Measurements from ENCODE around the gene CLDN7. TPM values are rescaled to one million over a fixed set of nuclear protein-coding genes. Genes with fewer than 3 reads are reported as not detected.

Gene CLDN7
- total RNA-seq, 1 experiment from 2014 or later: 286 TPM

DNA sequence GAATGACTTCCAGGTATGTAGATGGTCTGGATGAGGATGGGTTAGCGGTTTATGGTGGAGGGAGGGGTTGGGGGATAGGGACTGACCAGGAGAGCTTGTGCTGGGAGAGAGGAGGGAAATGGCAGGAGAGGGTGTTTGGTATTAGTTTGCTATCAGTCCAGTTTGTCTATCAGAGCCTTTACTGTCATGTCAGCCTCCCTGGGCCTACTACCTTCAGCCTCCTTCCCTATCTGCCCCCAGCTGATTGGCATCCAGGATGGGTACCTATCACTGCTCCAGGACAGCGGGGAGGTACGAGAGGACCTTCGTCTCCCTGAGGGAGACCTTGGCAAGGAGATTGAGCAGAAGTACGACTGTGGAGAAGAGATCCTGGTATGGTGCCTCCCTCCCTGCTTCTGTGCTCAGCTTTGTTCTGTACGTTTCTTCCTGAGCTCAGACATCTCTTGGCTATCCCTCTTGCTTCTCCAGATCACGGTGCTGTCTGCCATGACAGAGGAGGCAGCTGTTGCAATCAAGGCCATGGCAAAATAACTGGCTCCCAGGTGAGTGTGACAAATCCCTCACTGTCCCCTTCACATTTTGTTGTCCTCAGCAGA lies 48.9 kb upstream of the CLDN7 start:
- no TSS peak for BruUV-seq (replicated peaks)
- intact Hi-C loops (cut with micrococcal nuclease): no loop called here
- Histone ChIP-seq H3K4me1 (ENCODE audit: control insufficient read depth in 1 of 2, insufficient read depth in 2 of 2, low read length in 2 of 2) (peaks cover 31 to 67% of the 10 kb centered on the region in 2 experiments), H3K9me2 (ENCODE audit: insufficient read depth) (no peaks in the 10 kb centered on the region), H4K20me1 (ENCODE audit: insufficient read depth) (peaks cover 36% of the 10 kb centered on the region), H3K27me3 (ENCODE audit: insufficient read depth, low read length) (no peaks in the 10 kb centered on the region), H3K9me3 (ENCODE audit: control insufficient read depth in 1 of 2, insufficient read depth in 1 of 2, low read depth in 1 of 2, low read length in 2 of 2) (no peaks in the 10 kb centered on the region), H3K79me2 (ENCODE audit: insufficient read depth, low read length) (peaks cover 74% of the 10 kb centered on the region), H2AFZ (ENCODE audit: low read depth, low read length, poor library complexity, severe bottlenecking) (no peak overlapping the region), H3K27ac (ENCODE audit: low read depth, low read length) (peak overlapping the region; percentile 17; the same call in 1 of the 2 replicates), H3K4me3 (replicated peaks in 1 of 2; ENCODE audit: low read depth in 1 of 2, low read length in 2 of 2) (no peak overlapping the region), H3K9ac (ENCODE audit: low read length) (no peak overlapping the region), H3K36me3 (ENCODE audit: control insufficient read depth in 1 of 2, insufficient read depth in 2 of 2, low read length in 2 of 2) (peaks cover 30 to 46% of the 10 kb centered on the region in 2 experiments), H3K4me2 (ENCODE audit: low read length) (peak overlapping the region; percentile 88; the same call in 1 of the 2 replicates)
- ChIA-PET POLR2A (no interaction called here), CTCF (no interaction called here), RAD21 (ENCODE audit: low non-redundant PET in 1 of 2, low total read pairs in 2 of 2, uncharacterized antibody in 2 of 2, unreplicated experiment in 2 of 2) (no interaction called here)
- no peak for DNase-seq (ENCODE audit: low read depth, low spot score)
- ATAC-seq: no peak
- TF ChIP-seq POLR2A (IDR thresholded peaks at IDR 0.05; ENCODE audit: borderline replicate concordance, extremely low read depth, insufficient read depth, insufficient read length) (no peak), CEBPB (IDR thresholded peaks at IDR 0.05; ENCODE audit: low read depth) (no peak), JUND (IDR thresholded peaks at IDR 0.05) (no peak), EGR1 (IDR thresholded peaks at IDR 0.05; ENCODE audit: low read depth) (no peak)
- TF ChIP-seq, protein P1, sequence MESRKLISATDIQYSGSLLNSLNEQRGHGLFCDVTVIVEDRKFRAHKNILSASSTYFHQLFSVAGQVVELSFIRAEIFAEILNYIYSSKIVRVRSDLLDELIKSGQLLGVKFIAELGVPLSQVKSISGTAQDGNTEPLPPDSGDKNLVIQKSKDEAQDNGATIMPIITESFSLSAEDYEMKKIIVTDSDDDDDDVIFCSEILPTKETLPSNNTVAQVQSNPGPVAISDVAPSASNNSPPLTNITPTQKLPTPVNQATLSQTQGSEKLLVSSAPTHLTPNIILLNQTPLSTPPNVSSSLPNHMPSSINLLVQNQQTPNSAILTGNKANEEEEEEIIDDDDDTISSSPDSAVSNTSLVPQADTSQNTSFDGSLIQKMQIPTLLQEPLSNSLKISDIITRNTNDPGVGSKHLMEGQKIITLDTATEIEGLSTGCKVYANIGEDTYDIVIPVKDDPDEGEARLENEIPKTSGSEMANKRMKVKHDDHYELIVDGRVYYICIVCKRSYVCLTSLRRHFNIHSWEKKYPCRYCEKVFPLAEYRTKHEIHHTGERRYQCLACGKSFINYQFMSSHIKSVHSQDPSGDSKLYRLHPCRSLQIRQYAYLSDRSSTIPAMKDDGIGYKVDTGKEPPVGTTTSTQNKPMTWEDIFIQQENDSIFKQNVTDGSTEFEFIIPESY (IDR thresholded peaks at IDR 0.05; ENCODE audit: extremely low read depth, insufficient replicate concordance, low read length): no peak

DNA sequence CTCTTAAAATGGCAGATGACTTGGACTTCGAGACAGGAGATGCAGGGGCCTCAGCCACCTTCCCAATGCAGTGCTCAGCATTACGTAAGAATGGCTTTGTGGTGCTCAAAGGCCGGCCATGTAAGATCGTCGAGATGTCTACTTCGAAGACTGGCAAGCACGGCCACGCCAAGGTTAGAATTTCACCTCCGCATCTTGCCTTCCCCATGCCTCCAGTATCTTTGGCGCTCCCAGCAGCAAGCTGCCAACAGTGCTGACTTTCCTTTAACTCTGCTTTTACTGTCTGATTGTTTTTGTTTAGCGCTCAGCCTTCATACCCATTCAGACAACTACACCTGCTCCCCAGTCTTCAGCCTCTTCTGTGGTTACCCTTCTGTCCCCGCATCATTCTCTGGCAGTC lies 47.4 kb upstream of the CLDN7 start:
- H3K27me3 ChIP-seq (ENCODE audit: insufficient read depth, low read length): no peaks in the 10 kb centered on the region
- ATAC-seq (no peak), DNase-seq (ENCODE audit: low read depth, low spot score) (no peak)
- no peaks in the 10 kb centered on the region for H3K9me2 ChIP-seq (ENCODE audit: insufficient read depth)
- RAD21 ChIA-PET (ENCODE audit: low non-redundant PET in 1 of 2, low total read pairs in 2 of 2, uncharacterized antibody in 2 of 2, unreplicated experiment in 2 of 2): no interaction called here
- CTCF ChIA-PET: interaction anchor here (0.6 kb wide), 1 partner anchor 58 kb away, joined by 3 read pairs; the partner anchor contains the start of gene CTDNEP1
- no TSS peak for BruUV-seq (replicated peaks)
- H3K79me2 ChIP-seq (ENCODE audit: insufficient read depth, low read length): peaks cover 71% of the 10 kb centered on the region
- H2AFZ ChIP-seq (ENCODE audit: low read depth, low read length, poor library complexity, severe bottlenecking): no peak overlapping the region
- H3K9ac ChIP-seq (ENCODE audit: low read length): peak overlapping the region; percentile 99; the same call in 1 of the 2 replicates
- H3K36me3 ChIP-seq (ENCODE audit: control insufficient read depth in 1 of 2, insufficient read depth in 2 of 2, low read length in 2 of 2): peaks cover 30 to 46% of the 10 kb centered on the region in 2 experiments
- H3K9me3 ChIP-seq (ENCODE audit: control insufficient read depth in 1 of 2, insufficient read depth in 1 of 2, low read depth in 1 of 2, low read length in 2 of 2): no peaks in the 10 kb centered on the region
- POLR2A ChIA-PET: interaction anchor here (1.0 to 1.6 kb wide), 2 partner anchors 20 to 73 kb away, joined by 3 to 9 read pairs; partner anchors contain the start of gene NEURL4
- peaks cover 36% of the 10 kb centered on the region for H4K20me1 ChIP-seq (ENCODE audit: insufficient read depth)
- intact Hi-C loops (cut with micrococcal nuclease): loop anchor here (5.0 kb wide), 1 partner anchor 57 kb away; the partner anchor contains the start of genes CTDNEP1 and ELP5
- peak overlapping the region; percentile 88 for H3K4me2 ChIP-seq (ENCODE audit: low read length)
- TF ChIP-seq ZFX (IDR thresholded peaks at IDR 0.05): no peak
- peak overlapping the region; percentile 90 to 99; a peak in 3 of 4 replicates for H3K4me3 ChIP-seq (replicated peaks in 1 of 2; ENCODE audit: low read depth in 1 of 2, low read length in 2 of 2)
- peaks cover 32 to 64% of the 10 kb centered on the region in 2 experiments for H3K4me1 ChIP-seq (ENCODE audit: control insufficient read depth in 1 of 2, insufficient read depth in 2 of 2, low read length in 2 of 2)
- H3K27ac ChIP-seq (ENCODE audit: low read depth, low read length): peak overlapping the region; percentile 17

All from HCT116 (cell line).